ENCODE measurements around the gene WARS2. TPM values are rescaled to one million over a fixed set of nuclear protein-coding genes. Genes with fewer than 3 reads are reported as not detected.

The WARS2 gene
- total RNA-seq, 2 experiments from 2014 or later: 7.0 to 11.0 TPM

GRCh38 chr1:119141020-119141424 is 569 bp upstream of the WARS2 start:
- peak; percentile 26 for DNase-seq (ENCODE audit: low spot score)
- H3K27ac ChIP-seq (ENCODE audit: low read depth, low read length, poor library complexity, severe bottlenecking): peak overlapping the region; percentile 72
- H3K79me2 ChIP-seq (ENCODE audit: insufficient read depth, low read depth, low read length): peaks cover 24% of the 10 kb centered on the region; the same call in 1 of the 2 replicates
- POLR2A ChIA-PET: interaction anchor here (0.6 to 1.2 kb wide), 3 partner anchors 42 to 154 kb away, joined by 3 to 5 read pairs (median 3); no protein-coding TSS in a partner anchor
- H3K4me3 ChIP-seq (ENCODE audit: low read depth, low read length, poor library complexity, severe bottlenecking): peak overlapping the region; percentile 75
- no peaks in the 10 kb centered on the region for H3K9me2 ChIP-seq (ENCODE audit: insufficient read depth, low read length)
- H3K4me2 ChIP-seq (ENCODE audit: low read length): peak overlapping the region; percentile 73
- H3K9me3 ChIP-seq (ENCODE audit: low read length): no peaks in the 10 kb centered on the region
- intact Hi-C loops (cut with micrococcal nuclease; ENCODE audit: unreplicated experiment): loop anchor here (2.0 to 10.0 kb wide), 2 partner anchors 574 to 1212 kb away; partner anchors contain the start of genes GDAP2, PHGDH and WDR3
- H3K36me3 ChIP-seq (ENCODE audit: insufficient read depth, low read length): no peaks in the 10 kb centered on the region; the same call in 1 of the 2 replicates
- no peak for TF ChIP-seq EZH2phosphoT487 (IDR thresholded peaks at IDR 0.05; ENCODE audit: borderline replicate concordance, low read depth, low read length)
- TF ChIP-seq, protein P1, sequence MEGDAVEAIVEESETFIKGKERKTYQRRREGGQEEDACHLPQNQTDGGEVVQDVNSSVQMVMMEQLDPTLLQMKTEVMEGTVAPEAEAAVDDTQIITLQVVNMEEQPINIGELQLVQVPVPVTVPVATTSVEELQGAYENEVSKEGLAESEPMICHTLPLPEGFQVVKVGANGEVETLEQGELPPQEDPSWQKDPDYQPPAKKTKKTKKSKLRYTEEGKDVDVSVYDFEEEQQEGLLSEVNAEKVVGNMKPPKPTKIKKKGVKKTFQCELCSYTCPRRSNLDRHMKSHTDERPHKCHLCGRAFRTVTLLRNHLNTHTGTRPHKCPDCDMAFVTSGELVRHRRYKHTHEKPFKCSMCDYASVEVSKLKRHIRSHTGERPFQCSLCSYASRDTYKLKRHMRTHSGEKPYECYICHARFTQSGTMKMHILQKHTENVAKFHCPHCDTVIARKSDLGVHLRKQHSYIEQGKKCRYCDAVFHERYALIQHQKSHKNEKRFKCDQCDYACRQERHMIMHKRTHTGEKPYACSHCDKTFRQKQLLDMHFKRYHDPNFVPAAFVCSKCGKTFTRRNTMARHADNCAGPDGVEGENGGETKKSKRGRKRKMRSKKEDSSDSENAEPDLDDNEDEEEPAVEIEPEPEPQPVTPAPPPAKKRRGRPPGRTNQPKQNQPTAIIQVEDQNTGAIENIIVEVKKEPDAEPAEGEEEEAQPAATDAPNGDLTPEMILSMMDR (conservative IDR thresholded peaks at IDR 0.05; ENCODE audit: low read length): peak; percentile 73
- CTCF ChIA-PET (ENCODE audit: unreplicated experiment): interaction anchor here (0.6 to 0.9 kb wide), 2 partner anchors 9 to 26 kb away, joined by 3 read pairs; no protein-coding TSS in a partner anchor
- no peaks in the 10 kb centered on the region for H4K20me1 ChIP-seq (ENCODE audit: insufficient read depth, low read length)
- H3K4me1 ChIP-seq (ENCODE audit: insufficient read depth, low read length, poor library complexity, severe bottlenecking): peaks cover 27% of the 10 kb centered on the region
- BruUV-seq (replicated peaks): no TSS peak
- peak overlapping the region; percentile 84; the same call in 1 of the 2 replicates for H2AFZ ChIP-seq (ENCODE audit: low read length)

- Histone ChIP-seq H3K4me1 (ENCODE audit: insufficient read depth, low read length, poor library complexity, severe bottlenecking) (peaks cover 27% of the 10 kb centered on the region), H3K79me2 (ENCODE audit: insufficient read depth, low read depth, low read length) (peaks cover 24% of the 10 kb centered on the region; the same call in 1 of the 2 replicates), H3K27ac (ENCODE audit: low read depth, low read length, poor library complexity, severe bottlenecking) (peak overlapping the region; percentile 72), H3K4me3 (ENCODE audit: low read depth, low read length, poor library complexity, severe bottlenecking) (peak overlapping the region; percentile 75), H2AFZ (ENCODE audit: low read length) (peak overlapping the region; percentile 84), H3K4me2 (ENCODE audit: low read length) (peak overlapping the region; percentile 77), H3K9me2 (ENCODE audit: insufficient read depth, low read length) (no peaks in the 10 kb centered on the region), H4K20me1 (ENCODE audit: insufficient read depth, low read length) (no peaks in the 10 kb centered on the region), H3K9me3 (ENCODE audit: low read length) (no peaks in the 10 kb centered on the region), H3K36me3 (ENCODE audit: insufficient read depth, low read length) (no peaks in the 10 kb centered on the region; the same call in 1 of the 2 replicates)
- intact Hi-C loops (cut with micrococcal nuclease; ENCODE audit: unreplicated experiment): loop anchor here (1.0 to 10.0 kb wide), 3 partner anchors 180 to 1211 kb away; partner anchors contain the start of genes GDAP2, PHGDH and WDR3
- no peak for DNase-seq (ENCODE audit: low spot score)
- TF ChIP-seq EZH2phosphoT487 (IDR thresholded peaks at IDR 0.05; ENCODE audit: borderline replicate concordance, low read depth, low read length): no peak
- TF ChIP-seq, protein P1 (conservative IDR thresholded peaks at IDR 0.05; ENCODE audit: low read length): no peak
- ChIA-PET POLR2A (interaction anchor here (0.8 to 1.6 kb wide), 3 partner anchors 8 to 12 kb away, joined by 3 to 4 read pairs (median 3); no protein-coding TSS in a partner anchor), CTCF (ENCODE audit: unreplicated experiment) (interaction anchor here (0.9 kb wide), 1 partner anchor 8 kb away, joined by 3 read pairs; no protein-coding TSS in a partner anchor)
- BruUV-seq (replicated peaks): no TSS peak
These were observed 636 bp downstream of the WARS2 start for GRCh38 chr1:119139857-119140176.

DNA sequence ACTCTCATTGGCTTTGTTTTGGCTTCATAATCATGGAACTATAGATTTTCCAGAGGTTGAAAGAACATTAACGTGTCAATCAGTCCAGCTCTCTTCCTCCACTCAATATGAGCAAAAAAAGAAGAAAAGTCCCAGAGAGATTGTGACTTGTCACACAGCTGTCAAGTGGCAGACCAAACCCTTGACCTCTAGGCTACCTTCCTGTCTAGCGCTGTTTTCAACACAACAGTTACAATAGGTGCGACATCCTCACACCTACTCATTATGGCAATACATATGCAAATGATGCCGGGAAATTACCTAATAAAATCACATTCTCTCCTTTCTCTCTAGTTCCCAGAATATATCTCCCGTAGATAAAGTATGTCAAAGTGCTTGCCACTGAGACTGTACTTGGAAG is 1.1 kb downstream of the WARS2 start:
- intact Hi-C loops (cut with micrococcal nuclease; ENCODE audit: unreplicated experiment): no loop called here
- H3K79me2 ChIP-seq (ENCODE audit: insufficient read depth, low read depth, low read length): peaks cover 24% of the 10 kb centered on the region; the same call in 1 of the 2 replicates

More for the DNA sequence above, 1.1 kb downstream of the WARS2 start:
- POLR2A ChIA-PET: interaction anchor here (0.5 to 1.6 kb wide), 5 partner anchors 9 to 381 kb away, joined by 3 to 6 read pairs (median 3); no protein-coding TSS in a partner anchor
- CTCF ChIA-PET (ENCODE audit: unreplicated experiment): no interaction called here
- Histone ChIP-seq H3K9me3 (ENCODE audit: low read length) (no peaks in the 10 kb centered on the region), H3K4me1 (ENCODE audit: insufficient read depth, low read length, poor library complexity, severe bottlenecking) (peaks cover 27% of the 10 kb centered on the region), H3K36me3 (ENCODE audit: insufficient read depth, low read length) (no peaks in the 10 kb centered on the region; the same call in 1 of the 2 replicates), H3K4me3 (ENCODE audit: low read depth, low read length, poor library complexity, severe bottlenecking) (peak overlapping the region; percentile 75), H3K9me2 (ENCODE audit: insufficient read depth, low read length) (no peaks in the 10 kb centered on the region), H2AFZ (ENCODE audit: low read length) (peak overlapping the region; percentile 84), H3K4me2 (ENCODE audit: low read length) (peak overlapping the region; percentile 77), H3K27ac (ENCODE audit: low read depth, low read length, poor library complexity, severe bottlenecking) (peak overlapping the region; percentile 72), H4K20me1 (ENCODE audit: insufficient read depth, low read length) (no peaks in the 10 kb centered on the region)
- no peak for TF ChIP-seq EZH2phosphoT487 (IDR thresholded peaks at IDR 0.05; ENCODE audit: borderline replicate concordance, low read depth, low read length)
- TF ChIP-seq, protein P1 (conservative IDR thresholded peaks at IDR 0.05; ENCODE audit: low read length): no peak
- DNase-seq (ENCODE audit: low spot score): peak; percentile 53
- BruUV-seq (replicated peaks): no TSS peak
